Naive thymus-derived CD4-positive, alpha-beta T cell (primary cell): Measurements from ENCODE around the gene TMED3. TPM values are rescaled to one million over a fixed set of nuclear protein-coding genes. Genes with fewer than 3 reads are reported as not detected.

ENCODE experiments used
- ATAC-seq: fragments of 150-1000 bp; cut with Tn5 transposase; 2 replicates; pipeline ENCODE4 v1.10.0; 2021; ENCODE audit warnings: mild to moderate bottlenecking, moderate library complexity
- CTCF ChIA-PET: fragments of 350-600 bp; sonication (Branson Sonifier 250); formaldehyde crosslinking; loops from one replicate; lab custom pipeline; 2021; ENCODE audit warnings: antibody characterized with exemption; lab: Charles Lee
- POLR2A ChIA-PET: fragments of 350-600 bp; sonication (Branson Sonifier 250); formaldehyde crosslinking; loops from one replicate; lab custom pipeline; 2021; ENCODE audit warnings: antibody characterized with exemption, inconsistent platforms; lab: Charles Lee
- DNase-seq, 9 donors: peaks; one replicate each; pipeline versions ENCODE4 v3.0.0 to v3.0.0-alpha.2; 2020 to 2022; ENCODE audit warnings: mixed read lengths in 1 of 9
- H3K27ac ChIP-seq: one replicate; pipeline ENCODE4 v1.7.0; 2013; ENCODE audit warnings: mild to moderate bottlenecking, low read depth, low read length, moderate library complexity
- H3K27me3 ChIP-seq, 2 donors: one replicate each; pipeline ENCODE4 v1.7.0; 2013; ENCODE audit warnings: low read length in 2 of 2, mild to moderate bottlenecking in 2 of 2, moderate library complexity in 2 of 2; ENCODE audit not compliant: control insufficient read depth in 2 of 2, insufficient read depth in 2 of 2
- H3K36me3 ChIP-seq, 3 experiments: 1 replicate in 2 of 3; 2 replicates in 1 of 3; pipeline ENCODE4 v1.7.0; 2013; ENCODE audit warnings: low read length in 3 of 3, mild to moderate bottlenecking in 3 of 3, moderate library complexity in 1 of 3; ENCODE audit not compliant: insufficient read depth in 3 of 3, control insufficient read depth in 2 of 3
- H3K4me1 ChIP-seq, 2 donors: one replicate each; pipeline ENCODE4 v1.7.0; 2013; ENCODE audit warnings: low read length in 2 of 2, mild to moderate bottlenecking in 2 of 2, moderate library complexity in 1 of 2; ENCODE audit not compliant: control insufficient read depth in 2 of 2, insufficient read depth in 2 of 2
- H3K4me3 ChIP-seq: 2 replicates; pipeline ENCODE4 v1.7.0; 2013; ENCODE audit warnings: mild to moderate bottlenecking, low read length
- H3K9me3 ChIP-seq, 3 experiments: 1 replicate in 2 of 3; 2 replicates in 1 of 3; pipeline ENCODE4 v1.7.0; 2013; ENCODE audit warnings: low read length in 3 of 3; ENCODE audit not compliant: control insufficient read depth in 2 of 3
- H3K27ac Mint-ChIP-seq, 9 donors: one replicate each; pipeline ENCODE4 v1.8.0; 2020 to 2022; ENCODE audit warnings: mixed read lengths in 9 of 9, mild to moderate bottlenecking in 8 of 9, moderate library complexity in 5 of 9, inconsistent platforms in 2 of 9
- H3K27me3 Mint-ChIP-seq, 5 donors: one replicate each; pipeline ENCODE4 v1.8.0; 2021 to 2022; ENCODE audit warnings: mixed read lengths in 5 of 5, mild to moderate bottlenecking in 1 of 5
- H3K36me3 Mint-ChIP-seq, 5 donors: one replicate each; pipeline ENCODE4 v1.8.0; 2020 to 2022; ENCODE audit warnings: mixed read lengths in 5 of 5, mild to moderate bottlenecking in 3 of 5, inconsistent platforms in 1 of 5
- H3K4me1 Mint-ChIP-seq, 7 donors: one replicate each; pipeline ENCODE4 v1.8.0; 2020 to 2022; ENCODE audit warnings: mixed read lengths in 7 of 7, mild to moderate bottlenecking in 3 of 7, inconsistent platforms in 1 of 7
- H3K4me3 Mint-ChIP-seq, 10 donors: one replicate each; pipeline ENCODE4 v1.8.0; 2020 to 2022; ENCODE audit warnings: mild to moderate bottlenecking in 10 of 10, mixed read lengths in 10 of 10, moderate library complexity in 6 of 10, inconsistent platforms in 2 of 10
- H3K9me3 Mint-ChIP-seq, 11 donors: one replicate each; pipeline ENCODE4 v1.8.0; 2020 to 2022; ENCODE audit warnings: mixed read lengths in 11 of 11, mild to moderate bottlenecking in 4 of 11, inconsistent platforms in 1 of 11, moderate library complexity in 1 of 11
- intact Hi-C, 2 donors: fragments of 100-400 bp; cut with micrococcal nuclease; formaldehyde crosslinking; loops; one replicate each; pipeline ENCODE4 v1.15.1; 2023
- polyA plus RNA-seq, 2 donors: library from polyadenylated mRNA; unstranded; fragments of 300-500 nt; fragmentation: Illumina TruSeq; gene quantifications; one replicate each; pipeline ENCODE4 v1.2.3, GENCODE V29; 2021
- total RNA-seq, 6 experiments: library from RNA in 5 of 6; stranded (reverse) in 5 of 6; gene quantifications; 1 replicate in 5 of 6; 2 replicates in 1 of 6; pipeline ENCODE4 v1.2.3 and lab custom pipeline; 2021 to 2026

The TMED3 gene
- total and polyA plus RNA-seq, 7 experiments from 2014 or later, result 18.6 to 74.1 (median 21.4) TPM

DNA sequence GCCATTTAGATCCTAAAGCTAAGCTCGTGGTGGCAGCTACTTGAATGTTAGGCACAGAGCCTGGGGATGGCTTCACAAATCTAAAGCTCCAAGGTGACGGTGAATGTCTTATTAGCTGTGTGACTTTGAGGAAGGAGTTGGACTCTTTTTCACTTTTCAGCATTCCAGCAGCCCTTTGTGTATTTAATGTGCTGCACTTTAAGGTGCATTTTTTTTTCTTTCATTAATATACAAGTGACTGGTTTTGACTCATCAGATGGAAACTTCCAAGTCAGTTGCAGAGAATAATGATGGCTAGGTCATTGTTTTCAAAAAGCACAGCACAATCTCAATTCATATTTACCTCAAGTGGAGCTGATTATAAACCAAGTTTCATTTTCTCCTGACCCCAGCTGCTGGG, 55.8 kb downstream of the TMED3 start:
- Mint-ChIP-seq H3K9me3 (peaks cover 0 to 2% (median 0%) of the 10 kb centered on the region in 11 donors), H3K36me3 (peaks cover 0 to 7% (median 0%) of the 10 kb centered on the region in 5 donors), H3K27me3 (no peaks in the 10 kb centered on the region), H3K4me1 (no peaks in the 10 kb centered on the region), H3K4me3 (no peak overlapping the region), H3K27ac (no peak overlapping the region)
- Histone ChIP-seq H3K27me3 (no peaks in the 10 kb centered on the region), H3K4me3 (no peak overlapping the region), H3K4me1 (no peaks in the 10 kb centered on the region), H3K27ac (no peak overlapping the region), H3K36me3 (no peaks in the 10 kb centered on the region), H3K9me3 (no peaks in the 10 kb centered on the region)
- intact Hi-C loops, result no loop called here
- ATAC-seq (no peak), DNase-seq (no peak)
- ChIA-PET POLR2A (no interaction called here), CTCF (interaction anchor here (0.6 to 1.5 kb wide), 2 partner anchors 15 to 665 kb away, joined by 3 to 6 read pairs; no protein-coding TSS in a partner anchor)

DNA sequence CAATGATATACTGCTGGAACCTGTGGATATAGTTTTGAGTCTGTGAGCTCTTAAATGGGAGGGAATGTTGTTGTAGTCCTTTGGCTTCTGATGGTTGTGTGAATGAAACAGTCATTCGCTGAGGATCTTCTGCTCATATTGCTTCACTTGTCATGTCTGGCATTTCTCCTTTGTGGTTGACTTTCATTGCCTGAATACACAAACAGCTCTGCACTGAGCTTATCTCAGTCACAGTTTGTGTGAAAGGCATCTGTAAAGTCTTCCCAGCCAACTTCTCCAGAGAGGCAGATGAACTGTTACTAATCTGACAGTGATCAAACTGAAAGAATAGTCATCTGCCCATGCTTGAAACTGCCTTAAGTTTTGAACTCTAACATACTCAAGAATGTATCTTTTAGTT, 59.8 kb downstream of the TMED3 start:
- intact Hi-C loops, result no loop called here
- no peaks in the 10 kb centered on the region for H3K27me3 Mint-ChIP-seq
- H3K4me3 Mint-ChIP-seq, result no peak overlapping the region
- ATAC-seq (no peak), DNase-seq (no peak)
- CTCF ChIA-PET, result no interaction called here
- H3K27me3 ChIP-seq, result no peaks in the 10 kb centered on the region
- H3K4me3 ChIP-seq, result no peak overlapping the region
- H3K27ac ChIP-seq, result no peak overlapping the region
- peaks cover 0 to 5% (median 0%) of the 10 kb centered on the region in 5 donors for H3K36me3 Mint-ChIP-seq
- H3K27ac Mint-ChIP-seq, result no peak overlapping the region
- no peaks in the 10 kb centered on the region for H3K9me3 ChIP-seq
- no peaks in the 10 kb centered on the region for H3K36me3 ChIP-seq
- POLR2A ChIA-PET, result no interaction called here
- no peaks in the 10 kb centered on the region for H3K4me1 Mint-ChIP-seq
- H3K4me1 ChIP-seq, result no peaks in the 10 kb centered on the region
- H3K9me3 Mint-ChIP-seq, result no peaks in the 10 kb centered on the region

DNA sequence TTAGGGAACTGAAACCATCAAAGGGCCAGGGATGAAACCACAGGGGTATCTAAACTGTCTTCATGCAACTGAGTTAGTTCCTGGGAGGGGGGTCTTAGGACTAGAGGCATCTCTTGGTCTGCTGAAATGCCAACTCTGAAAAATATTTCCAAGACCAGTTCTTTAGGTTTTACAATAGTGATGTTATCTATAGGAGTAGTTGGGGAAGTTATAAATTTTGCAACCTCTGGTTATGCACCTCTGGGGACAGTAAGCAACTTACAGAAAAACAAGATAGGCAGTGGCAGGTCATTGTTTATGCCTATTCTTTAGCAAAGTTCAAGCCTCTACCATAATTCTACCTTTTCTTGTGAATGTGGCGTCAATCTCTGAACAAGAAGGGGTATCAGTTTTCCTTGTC, 60.7 kb downstream of the TMED3 start:
- no peak overlapping the region for H3K27ac Mint-ChIP-seq
- no peaks in the 10 kb centered on the region for H3K27me3 Mint-ChIP-seq

DNA sequence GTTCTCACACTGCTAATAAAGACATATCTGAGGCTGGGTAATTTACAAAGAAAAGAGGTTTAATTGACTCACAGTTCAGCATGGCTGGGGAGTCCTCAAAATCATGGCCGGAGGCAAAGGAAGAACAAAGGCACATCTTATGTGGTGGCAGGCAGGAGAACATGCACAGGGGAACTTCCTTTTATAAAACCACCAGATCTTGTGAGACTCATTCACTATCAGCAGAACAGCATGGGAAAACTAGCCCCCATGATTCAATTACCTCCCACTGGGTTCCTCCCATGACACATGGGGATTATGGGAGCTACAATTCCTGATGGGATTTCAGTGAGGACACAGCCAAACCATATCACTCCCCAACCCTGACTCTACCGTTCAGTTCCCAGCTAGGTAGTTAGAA, 61.5 kb downstream of the TMED3 start:
- Histone ChIP-seq H3K27me3 (no peaks in the 10 kb centered on the region), H3K4me3 (no peak overlapping the region), H3K36me3 (no peaks in the 10 kb centered on the region), H3K4me1 (no peaks in the 10 kb centered on the region), H3K27ac (no peak overlapping the region), H3K9me3 (no peaks in the 10 kb centered on the region)
- ChIA-PET POLR2A (no interaction called here), CTCF (interaction anchor here (0.7 kb wide), 1 partner anchor 9 kb away, joined by 3 read pairs; no protein-coding TSS in a partner anchor)
- DNase-seq, result no peak
- no peak overlapping the region for H3K27ac Mint-ChIP-seq
- no peak overlapping the region for H3K4me3 Mint-ChIP-seq
- H3K36me3 Mint-ChIP-seq, result peaks cover 0 to 9% (median 0%) of the 10 kb centered on the region in 5 donors
- H3K4me1 Mint-ChIP-seq, result no peaks in the 10 kb centered on the region
- H3K27me3 Mint-ChIP-seq, result no peaks in the 10 kb centered on the region
- intact Hi-C loops, result no loop called here
- ATAC-seq, result no peak
- H3K9me3 Mint-ChIP-seq, result no peaks in the 10 kb centered on the region

More for the DNA sequence above, 60.7 kb downstream of the TMED3 start:
- H3K4me1 Mint-ChIP-seq, result no peaks in the 10 kb centered on the region
- no peak for DNase-seq
- no peak overlapping the region for H3K4me3 Mint-ChIP-seq
- Histone ChIP-seq H3K27ac (no peak overlapping the region), H3K9me3 (no peaks in the 10 kb centered on the region), H3K4me1 (no peaks in the 10 kb centered on the region), H3K4me3 (no peak overlapping the region), H3K27me3 (no peaks in the 10 kb centered on the region), H3K36me3 (no peaks in the 10 kb centered on the region)
- no peak for ATAC-seq
- H3K36me3 Mint-ChIP-seq, result peaks cover 0 to 5% (median 0%) of the 10 kb centered on the region in 5 donors
- H3K9me3 Mint-ChIP-seq, result no peaks in the 10 kb centered on the region
- ChIA-PET POLR2A (no interaction called here), CTCF (no interaction called here)
- intact Hi-C loops, result no loop called here

Other genes starting within 250 kb of the TMED3 start
- gene RASGRF1, start 220.3 kb upstream of the TMED3 start, total RNA-seq, result under 1 TPM in 2 of 5 experiments, not detected in 3; 0.07 to 0.10 TPM
- gene RASGRF1, start 220.3 kb upstream of the TMED3 start, polyA plus RNA-seq, result not detected
- not detected for gene ANKRD34C, start 28.4 kb upstream of the TMED3 start, total RNA-seq
- not detected for gene ANKRD34C, start 28.4 kb upstream of the TMED3 start, polyA plus RNA-seq
- 1 to 10 TPM in 1 of 5 experiments, under 1 TPM in 4; 0.24 to 1.3 (median 0.34) TPM for gene MINAR1, start 121.2 kb downstream of the TMED3 start, total RNA-seq
- under 1 TPM; 0.04 to 0.25 TPM for gene MINAR1, start 121.2 kb downstream of the TMED3 start, polyA plus RNA-seq